HS-27A (cell line): ENCODE measurements around the gene EEF2K.
"Not testable (repeated sequence)": the region's sequence is repeated elsewhere in the genome, so short reads cannot be mapped to it uniquely, and the experiment has no call there.

Source experiments
- DNase-seq: peaks from one replicate; pipeline ENCODE4 v3.0.0-alpha.2; 2012; ENCODE audit warnings: low read depth, missing footprints

Gene EEF2K

GRCh38 chr16:22213236-22213635 lies 7.2 kb downstream of the EEF2K start:
- DNase-seq = no peak

- DNase-seq = no peak
Measured at GRCh38 chr16:22213801-22214200, 7.7 kb downstream of the EEF2K start.

DNA sequence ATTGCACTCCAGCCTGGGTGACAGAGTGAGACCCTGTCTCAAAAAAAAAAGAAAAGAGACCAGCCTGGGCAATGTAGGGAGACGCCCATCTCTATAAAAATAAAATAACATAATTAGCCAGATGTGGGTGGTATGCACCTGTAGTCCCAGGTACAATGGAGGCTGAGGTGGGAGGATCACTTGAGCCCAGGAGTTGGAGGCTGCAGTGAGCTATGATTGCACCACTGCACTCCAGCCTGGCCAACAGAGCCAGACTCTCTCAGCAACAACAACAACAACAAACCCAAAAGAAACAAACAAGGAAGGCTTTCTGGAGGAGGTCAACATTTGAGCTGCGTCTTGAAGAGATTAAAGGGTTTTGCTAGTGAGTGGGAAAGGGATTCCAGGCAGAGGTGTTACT lies 8.3 kb downstream of the EEF2K start:
- DNase-seq = no peak

DNA sequence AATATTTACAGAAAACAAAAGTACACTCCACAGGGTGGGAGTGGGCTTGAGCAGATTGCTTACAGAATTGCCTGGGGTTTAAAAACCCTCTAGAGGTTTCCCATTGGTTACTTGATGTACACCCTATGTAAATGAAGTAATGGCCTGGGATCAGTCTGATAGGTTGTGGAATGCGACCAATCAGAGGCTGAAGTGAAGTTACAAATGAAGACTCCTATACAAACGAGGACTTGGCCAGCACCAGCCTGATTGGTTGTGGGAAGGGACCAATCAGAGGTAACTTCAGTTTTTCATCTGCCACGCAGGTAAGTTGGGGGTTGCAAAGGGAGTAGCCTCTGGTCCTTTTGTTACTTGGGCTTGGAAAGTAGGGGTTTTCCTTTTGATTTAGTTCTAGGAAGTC lies 8.8 kb downstream of the EEF2K start:
- DNase-seq = no peak

GRCh38 chr16:22216191-22216831 lies 10.2 kb downstream of the EEF2K start:
- DNase-seq = no peak

DNA sequence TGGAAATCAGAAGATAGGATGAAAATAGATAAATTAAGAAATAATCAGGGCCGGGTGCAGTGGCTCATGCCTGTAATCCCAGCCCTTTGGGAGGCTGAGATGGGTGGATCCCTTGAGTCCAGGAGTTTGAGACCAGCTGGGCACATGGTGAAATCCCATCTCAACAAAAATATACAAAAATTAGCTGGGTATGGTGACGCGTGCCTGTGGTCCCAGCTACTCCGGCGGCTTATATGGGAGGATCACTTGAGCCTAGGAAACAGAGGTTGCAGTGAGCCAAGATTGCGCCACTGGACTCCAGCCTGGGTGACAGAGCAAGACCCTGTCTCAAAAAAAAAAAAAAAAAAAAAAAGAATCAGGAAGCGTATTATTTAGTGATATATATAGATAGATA lies 10.8 kb downstream of the EEF2K start:
- not testable (repeated sequence) for DNase-seq

DNA sequence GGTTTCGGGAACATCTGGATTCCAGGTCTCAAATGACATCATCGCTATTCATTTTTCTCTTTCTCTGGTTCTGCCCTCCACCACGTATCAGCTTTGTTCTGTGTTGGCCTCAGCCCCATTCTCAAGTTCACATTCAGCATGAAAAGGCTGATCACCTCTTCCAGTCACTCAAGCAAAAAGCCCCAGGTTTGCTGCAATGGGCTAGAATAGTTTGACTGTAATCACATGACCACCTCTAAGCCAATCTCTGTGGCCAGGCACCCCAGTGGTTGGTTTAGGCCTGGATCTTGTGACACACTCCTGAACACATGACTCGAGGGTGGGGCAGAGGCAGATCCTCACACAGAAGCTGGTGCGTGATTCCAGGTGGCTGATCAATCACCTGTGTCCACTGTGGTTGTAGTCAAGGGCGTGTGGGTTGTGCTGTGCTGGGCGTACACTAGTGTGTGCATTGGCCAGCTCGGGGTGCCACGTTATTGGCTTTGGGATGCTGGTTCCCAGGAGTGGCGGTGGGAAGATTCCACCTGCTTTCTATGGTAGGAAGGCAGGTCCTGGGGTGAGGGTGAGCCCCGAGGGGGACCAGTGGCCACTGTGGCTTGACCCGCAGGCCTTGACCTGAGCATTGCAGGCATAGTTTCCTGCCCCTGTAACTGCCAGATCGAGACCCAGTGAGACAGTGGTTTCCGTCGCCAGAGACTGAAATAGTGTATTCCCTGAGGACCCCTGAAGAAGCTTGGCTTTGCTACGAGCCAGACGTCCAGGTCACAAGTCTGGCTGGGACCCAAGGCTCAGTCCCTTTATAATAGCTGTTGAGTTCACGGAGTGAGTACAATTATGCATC lies 12.0 kb downstream of the EEF2K start:
- no peak for DNase-seq

DNA sequence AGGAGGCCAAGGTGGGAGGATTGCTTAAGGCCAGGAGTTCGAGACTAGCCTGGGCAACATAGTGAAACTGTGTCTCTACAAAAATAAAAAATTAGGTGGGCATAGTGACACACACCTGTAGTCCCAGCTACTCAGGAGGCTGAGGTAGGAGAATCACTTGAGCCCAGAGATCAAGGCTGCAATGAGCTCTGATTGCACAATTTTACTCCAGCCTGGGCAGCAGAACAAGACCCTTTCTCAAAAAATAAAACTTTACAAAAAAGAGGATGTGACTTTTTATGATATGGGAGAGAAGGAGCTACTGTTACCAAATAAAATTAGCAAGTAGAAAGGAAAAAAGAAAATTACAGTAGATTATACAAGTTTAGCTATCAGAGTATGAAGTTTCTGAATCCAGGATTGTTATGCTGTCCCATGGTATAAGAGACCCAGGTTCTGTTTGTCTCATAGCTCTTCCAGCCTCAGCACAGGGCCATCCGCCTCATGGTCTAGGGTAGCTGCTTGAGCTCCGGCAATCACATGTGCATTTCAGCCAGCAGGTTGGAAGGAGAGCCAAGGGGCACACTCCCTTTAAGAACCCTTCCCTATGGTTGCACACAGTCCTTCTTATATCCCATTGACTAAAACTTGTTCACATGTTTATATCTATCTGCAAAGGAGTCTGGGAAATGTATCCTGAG lies 13.5 kb downstream of the EEF2K start:
- no peak for DNase-seq

GRCh38 chr16:22220069-22220440 lies 14.0 kb downstream of the EEF2K start:
- DNase-seq = no peak

DNA sequence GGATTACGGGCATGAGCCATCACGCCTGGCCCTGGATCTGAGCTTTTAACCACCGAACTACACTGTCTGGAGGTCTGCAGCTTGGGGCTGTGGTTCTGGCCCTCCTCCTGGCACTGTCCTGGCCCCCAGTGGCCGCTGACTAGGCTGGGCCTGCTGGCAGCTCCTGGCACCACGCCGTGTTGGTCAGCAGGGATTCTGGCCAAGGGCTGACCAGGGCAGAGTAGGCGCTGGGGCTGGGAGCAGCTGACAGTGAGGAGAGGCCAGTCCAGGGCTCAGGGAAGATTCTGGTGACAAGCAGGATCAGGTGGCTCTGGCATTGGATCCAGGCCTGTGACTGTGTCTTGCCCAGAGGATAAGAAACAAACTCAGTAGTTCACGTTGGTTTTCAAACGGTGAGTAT lies 14.6 kb downstream of the EEF2K start:
- no peak for DNase-seq

- DNase-seq = no peak
Measured at GRCh38 chr16:22222006-22222405, 15.9 kb downstream of the EEF2K start.

DNA sequence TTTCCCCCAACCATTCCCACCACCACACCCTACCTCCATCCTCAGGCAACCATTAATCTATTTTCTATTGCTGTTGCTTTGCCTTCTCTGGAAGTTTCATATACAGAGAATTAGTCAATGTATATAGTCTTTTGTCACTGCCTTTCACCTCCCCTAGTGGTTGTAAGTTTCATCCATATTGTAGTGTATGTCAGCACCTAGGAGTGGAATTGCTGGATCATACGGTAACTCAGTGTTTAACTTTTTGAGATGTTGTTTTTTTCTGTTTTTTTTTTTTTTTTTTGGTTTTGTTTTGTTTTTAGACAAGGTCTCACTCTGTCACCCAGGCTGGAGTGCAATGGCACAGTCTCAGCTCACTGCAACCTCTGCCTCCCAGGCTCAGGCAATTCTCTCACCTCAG lies 16.9 kb downstream of the EEF2K start:
- DNase-seq = no peak

- DNase-seq = no peak
Measured at GRCh38 chr16:22225060-22225459, 19.0 kb downstream of the EEF2K start.

DNA sequence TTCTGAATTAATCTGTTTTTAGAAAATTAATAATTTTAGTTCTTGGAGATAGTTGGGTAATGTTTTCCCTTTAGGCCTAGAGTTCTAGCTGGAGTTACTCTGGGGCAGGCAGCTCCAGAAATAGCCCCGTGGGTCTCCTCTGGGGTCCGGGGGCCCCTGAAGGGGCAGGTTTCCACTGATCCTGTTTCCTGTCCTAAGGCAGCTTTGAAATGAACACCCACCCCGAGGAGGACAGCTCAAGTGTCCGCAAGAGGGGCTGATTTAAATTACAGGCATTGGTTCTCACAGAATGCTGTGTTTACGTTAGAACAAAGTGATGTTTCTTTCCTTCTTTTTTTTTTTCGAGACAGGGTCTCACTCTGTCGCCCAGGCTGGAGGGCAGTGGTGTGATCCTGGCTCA lies 23.8 kb downstream of the EEF2K start:
- no peak for DNase-seq

DNA sequence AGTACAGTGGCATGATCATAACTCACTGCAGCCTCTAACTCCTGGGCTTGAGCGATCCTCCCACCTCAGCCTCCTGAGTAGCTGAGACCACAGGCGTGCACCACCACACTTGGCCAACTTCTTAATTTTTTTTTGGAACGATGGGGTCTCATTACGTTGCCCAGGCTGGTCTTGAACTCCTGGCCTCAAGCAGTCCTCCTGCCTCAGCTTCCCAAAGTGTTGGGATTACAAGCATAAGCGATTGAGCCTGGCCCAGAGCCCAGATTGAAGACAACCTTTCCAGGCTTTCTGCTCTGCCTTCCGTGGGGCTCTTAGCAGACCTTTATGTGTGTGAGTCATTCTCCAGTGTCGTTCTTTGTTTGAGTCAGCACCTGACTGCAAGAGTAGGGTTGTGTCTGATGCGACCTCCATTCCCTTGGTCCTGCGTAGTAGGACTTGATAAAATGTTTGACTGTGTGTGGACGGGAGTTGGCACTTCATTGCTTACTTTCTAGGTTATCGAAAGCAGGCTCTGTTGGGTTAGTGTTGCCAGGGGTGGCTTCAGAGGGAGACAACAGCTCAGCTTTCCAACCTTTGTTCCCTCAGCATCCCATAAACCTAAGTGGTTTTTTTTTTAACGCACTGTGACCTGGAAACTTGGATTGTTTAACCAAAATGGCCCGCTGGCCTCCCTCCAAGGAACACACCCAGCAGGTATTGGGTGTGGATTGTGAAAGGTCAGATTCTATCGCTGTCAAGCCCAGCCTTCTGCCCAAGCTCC lies 26.4 kb downstream of the EEF2K start:
- no peak for DNase-seq

DNA sequence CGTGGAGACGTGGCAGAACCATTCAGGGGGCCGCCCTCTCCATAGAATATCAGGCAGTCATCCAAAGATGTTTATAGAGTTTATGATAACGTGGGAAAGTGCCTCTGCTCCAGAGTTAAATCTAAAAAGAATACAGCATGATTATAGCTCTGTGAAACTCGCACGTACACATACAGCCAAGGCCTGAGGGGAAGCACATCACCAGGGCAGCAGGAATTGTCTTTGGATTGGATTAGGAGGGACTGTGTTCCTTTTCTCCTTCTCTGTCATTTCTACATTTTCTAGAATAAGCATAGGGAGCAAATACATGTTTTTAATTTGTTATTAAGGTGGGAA lies 26.9 kb downstream of the EEF2K start:
- DNase-seq = no peak

- DNase-seq = no peak
Measured at GRCh38 chr16:22235839-22236745, 30.0 kb downstream of the EEF2K start.

DNA sequence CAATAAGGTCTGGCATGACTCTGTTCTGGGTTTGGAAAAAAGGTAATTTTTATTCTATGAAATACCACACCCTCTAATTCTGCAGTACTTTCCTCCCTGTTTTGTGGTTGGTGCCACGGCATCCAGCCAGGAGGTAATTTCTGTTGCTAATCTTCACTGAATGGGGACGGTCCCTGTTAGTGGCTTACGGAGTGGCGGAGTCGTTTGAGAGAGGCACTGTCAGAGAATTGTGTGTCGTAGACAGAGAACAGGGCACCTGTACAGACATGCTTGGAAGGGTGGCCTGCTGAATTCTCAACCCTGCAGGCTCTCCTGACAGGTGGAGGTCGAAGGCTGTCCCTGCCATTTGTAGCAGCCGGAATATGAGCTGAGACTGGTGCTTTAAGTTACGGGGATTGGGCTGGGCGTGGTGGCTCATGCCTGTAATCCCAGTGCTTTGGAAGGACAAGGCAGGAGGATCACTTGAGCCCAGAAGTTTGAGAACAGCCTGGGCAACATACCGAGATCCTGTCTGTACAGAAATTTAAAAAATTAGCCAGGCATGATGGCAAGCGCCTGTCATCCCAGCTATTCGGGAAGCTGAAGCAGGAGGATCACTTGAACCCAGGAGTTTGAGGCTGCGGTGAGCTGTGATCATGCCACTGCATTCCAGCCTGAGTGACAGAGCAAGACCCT lies 33.2 kb downstream of the EEF2K start:
- no peak for DNase-seq

DNA sequence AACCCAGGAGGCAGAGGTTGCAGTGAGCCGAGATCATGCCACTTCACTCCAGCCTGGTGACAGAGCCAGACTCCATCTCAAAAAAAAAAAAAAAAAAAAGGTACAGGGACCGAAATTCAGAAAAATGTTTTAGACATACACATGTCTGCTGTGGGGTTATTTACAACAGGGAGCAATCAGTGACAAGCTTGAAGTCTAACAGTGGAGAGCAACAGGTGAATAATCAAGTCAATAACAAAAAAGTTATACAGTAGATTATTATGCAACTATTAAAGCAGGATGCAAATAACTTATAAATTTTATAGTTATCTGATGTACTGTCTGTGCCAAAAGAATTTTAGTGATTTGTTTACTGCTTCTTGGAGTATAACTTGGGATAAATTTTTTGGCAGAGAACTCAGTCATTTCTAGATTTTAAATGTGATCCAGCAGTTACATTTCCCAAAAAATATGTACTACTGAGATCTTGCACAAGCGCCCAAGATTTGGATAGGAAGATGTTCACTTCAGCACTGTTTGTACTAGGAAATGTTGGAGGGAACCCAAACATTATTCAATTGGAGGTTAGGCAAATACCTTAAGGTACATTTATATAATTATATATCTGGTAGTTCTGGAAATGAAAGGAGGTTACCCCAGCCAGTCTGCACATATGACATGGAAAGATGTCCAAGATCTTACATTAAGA lies 34.1 kb downstream of the EEF2K start:
- no peak for DNase-seq

GRCh38 chr16:22250522-22250921 lies 44.4 kb downstream of the EEF2K start:
- DNase-seq = no peak
